ENCODE data around the gene DIO3.

- no peak for TF ChIP-seq EZH2 (IDR thresholded peaks at IDR 0.05; ENCODE audit: borderline replicate concordance)
- TF ChIP-seq, protein P1, sequence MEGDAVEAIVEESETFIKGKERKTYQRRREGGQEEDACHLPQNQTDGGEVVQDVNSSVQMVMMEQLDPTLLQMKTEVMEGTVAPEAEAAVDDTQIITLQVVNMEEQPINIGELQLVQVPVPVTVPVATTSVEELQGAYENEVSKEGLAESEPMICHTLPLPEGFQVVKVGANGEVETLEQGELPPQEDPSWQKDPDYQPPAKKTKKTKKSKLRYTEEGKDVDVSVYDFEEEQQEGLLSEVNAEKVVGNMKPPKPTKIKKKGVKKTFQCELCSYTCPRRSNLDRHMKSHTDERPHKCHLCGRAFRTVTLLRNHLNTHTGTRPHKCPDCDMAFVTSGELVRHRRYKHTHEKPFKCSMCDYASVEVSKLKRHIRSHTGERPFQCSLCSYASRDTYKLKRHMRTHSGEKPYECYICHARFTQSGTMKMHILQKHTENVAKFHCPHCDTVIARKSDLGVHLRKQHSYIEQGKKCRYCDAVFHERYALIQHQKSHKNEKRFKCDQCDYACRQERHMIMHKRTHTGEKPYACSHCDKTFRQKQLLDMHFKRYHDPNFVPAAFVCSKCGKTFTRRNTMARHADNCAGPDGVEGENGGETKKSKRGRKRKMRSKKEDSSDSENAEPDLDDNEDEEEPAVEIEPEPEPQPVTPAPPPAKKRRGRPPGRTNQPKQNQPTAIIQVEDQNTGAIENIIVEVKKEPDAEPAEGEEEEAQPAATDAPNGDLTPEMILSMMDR (IDR thresholded peaks at IDR 0.05; ENCODE audit: poor library complexity), result no peak
- no peak for TF ChIP-seq EZH2phosphoT487 (IDR thresholded peaks at IDR 0.05; ENCODE audit: low read depth, severe bottlenecking, unreplicated experiment)
These were observed 22.4 kb downstream of the DIO3 start for GRCh38 chr14:101583715-101584054.
